Stimulated activated memory B cell treated with anti-CD40 and anti-IgM and Interleukin-4, amounts not matched to agents 10 μg/mL and 1 μg/mL and 100 μg/mL, for 72 hours (primary cell): ENCODE data around the gene SPINDOC.

Experiments
- ATAC-seq: fragments of 150-1000 bp; cut with Tn5 transposase; 2 replicates; pipeline ENCODE4 v1.10.0; 2021
- H3K27ac Mint-ChIP-seq: one replicate; pipeline ENCODE4 v1.8.0; 2022; ENCODE audit warnings: mild to moderate bottlenecking, mixed read lengths
- H3K27me3 Mint-ChIP-seq: one replicate; pipeline ENCODE4 v1.8.0; 2022; ENCODE audit warnings: mixed read lengths
- H3K36me3 Mint-ChIP-seq: one replicate; pipeline ENCODE4 v1.8.0; 2022; ENCODE audit warnings: mixed read lengths
- H3K4me1 Mint-ChIP-seq: one replicate; pipeline ENCODE4 v1.8.0; 2022; ENCODE audit warnings: mixed read lengths
- H3K4me3 Mint-ChIP-seq: one replicate; pipeline ENCODE4 v1.8.0; 2022; ENCODE audit warnings: mild to moderate bottlenecking, moderate library complexity, mixed read lengths
- H3K9me3 Mint-ChIP-seq: one replicate; pipeline ENCODE4 v1.8.0; 2022; ENCODE audit warnings: mixed read lengths

The SPINDOC gene

DNA sequence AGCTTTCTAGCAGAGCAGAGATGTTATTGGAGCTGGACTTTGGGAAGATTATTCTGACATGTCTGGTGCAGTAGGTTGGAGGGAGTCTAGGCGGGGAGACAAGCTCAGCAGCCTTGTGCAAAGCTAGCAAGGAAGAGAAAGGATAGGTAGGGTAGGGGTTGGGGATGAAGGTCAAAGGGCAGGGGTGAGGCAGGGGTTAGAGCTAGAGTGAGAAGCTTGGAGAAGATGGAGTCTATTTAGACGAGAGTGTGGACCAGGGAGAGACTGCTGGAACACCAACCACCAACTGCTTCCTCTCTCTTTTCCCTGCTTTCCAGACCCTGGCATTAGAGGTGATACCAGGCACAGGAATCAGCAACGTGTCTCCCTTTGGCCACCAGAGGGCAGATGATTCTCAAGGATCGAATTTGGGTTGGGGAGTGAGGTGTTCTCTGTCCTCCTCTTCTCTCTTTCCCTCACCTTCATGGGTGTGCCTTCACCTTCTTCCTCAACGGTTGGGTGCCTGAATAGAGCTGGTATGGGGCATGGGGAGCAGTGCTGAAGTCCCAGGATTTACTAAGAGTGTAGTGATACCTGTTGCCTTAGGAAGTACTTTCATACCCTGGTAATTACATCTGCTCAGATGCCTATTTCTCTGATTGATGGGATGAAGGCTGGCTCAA, 23.9 kb downstream of the SPINDOC start:
- no peak for ATAC-seq

GRCh38 chr11:63837739-63838138, 24.5 kb downstream of the SPINDOC start:
- Mint-ChIP-seq H3K27me3 (no peaks in the 10 kb centered on the region), H3K9me3 (no peaks in the 10 kb centered on the region), H3K4me1 (peaks cover 45% of the 10 kb centered on the region), H3K27ac (peak overlapping the region; percentile 87), H3K4me3 (peak overlapping the region; percentile 86), H3K36me3 (peaks cover 20% of the 10 kb centered on the region)
- ATAC-seq: no peak

More for the DNA sequence above, 23.9 kb downstream of the SPINDOC start:
- H3K27me3 Mint-ChIP-seq: no peaks in the 10 kb centered on the region
- H3K27ac Mint-ChIP-seq: peak overlapping the region; percentile 87
- H3K36me3 Mint-ChIP-seq: peaks cover 18% of the 10 kb centered on the region
- H3K4me3 Mint-ChIP-seq: peak overlapping the region; percentile 86
- peaks cover 49% of the 10 kb centered on the region for H3K4me1 Mint-ChIP-seq
- H3K9me3 Mint-ChIP-seq: no peaks in the 10 kb centered on the region

GRCh38 chr11:63838150-63838677, 25.0 kb downstream of the SPINDOC start:
- ATAC-seq: no peak
- H3K4me3 Mint-ChIP-seq: peak overlapping the region; percentile 86
- no peaks in the 10 kb centered on the region for H3K9me3 Mint-ChIP-seq
- no peaks in the 10 kb centered on the region for H3K27me3 Mint-ChIP-seq
- peaks cover 48% of the 10 kb centered on the region for H3K4me1 Mint-ChIP-seq
- H3K27ac Mint-ChIP-seq: peak overlapping the region; percentile 87
- H3K36me3 Mint-ChIP-seq: peaks cover 24% of the 10 kb centered on the region

GRCh38 chr11:63838678-63839507, 25.6 kb downstream of the SPINDOC start, which contains the start of gene MARK2:
MARK2 (plus strand) TSS chr11:63839110; CDS start chr11:63839507, 397 bp downstream.
- peaks cover 55% of the 10 kb centered on the region for H3K4me1 Mint-ChIP-seq
- no peaks in the 10 kb centered on the region for H3K9me3 Mint-ChIP-seq
- H3K27me3 Mint-ChIP-seq: no peaks in the 10 kb centered on the region
- H3K36me3 Mint-ChIP-seq: peaks cover 25% of the 10 kb centered on the region
- peak within 1 kb of the TSS; percentile 87 for H3K27ac Mint-ChIP-seq
- ATAC-seq: peak; percentile 92
- H3K4me3 Mint-ChIP-seq: peak within 1 kb of the TSS; percentile 91

DNA sequence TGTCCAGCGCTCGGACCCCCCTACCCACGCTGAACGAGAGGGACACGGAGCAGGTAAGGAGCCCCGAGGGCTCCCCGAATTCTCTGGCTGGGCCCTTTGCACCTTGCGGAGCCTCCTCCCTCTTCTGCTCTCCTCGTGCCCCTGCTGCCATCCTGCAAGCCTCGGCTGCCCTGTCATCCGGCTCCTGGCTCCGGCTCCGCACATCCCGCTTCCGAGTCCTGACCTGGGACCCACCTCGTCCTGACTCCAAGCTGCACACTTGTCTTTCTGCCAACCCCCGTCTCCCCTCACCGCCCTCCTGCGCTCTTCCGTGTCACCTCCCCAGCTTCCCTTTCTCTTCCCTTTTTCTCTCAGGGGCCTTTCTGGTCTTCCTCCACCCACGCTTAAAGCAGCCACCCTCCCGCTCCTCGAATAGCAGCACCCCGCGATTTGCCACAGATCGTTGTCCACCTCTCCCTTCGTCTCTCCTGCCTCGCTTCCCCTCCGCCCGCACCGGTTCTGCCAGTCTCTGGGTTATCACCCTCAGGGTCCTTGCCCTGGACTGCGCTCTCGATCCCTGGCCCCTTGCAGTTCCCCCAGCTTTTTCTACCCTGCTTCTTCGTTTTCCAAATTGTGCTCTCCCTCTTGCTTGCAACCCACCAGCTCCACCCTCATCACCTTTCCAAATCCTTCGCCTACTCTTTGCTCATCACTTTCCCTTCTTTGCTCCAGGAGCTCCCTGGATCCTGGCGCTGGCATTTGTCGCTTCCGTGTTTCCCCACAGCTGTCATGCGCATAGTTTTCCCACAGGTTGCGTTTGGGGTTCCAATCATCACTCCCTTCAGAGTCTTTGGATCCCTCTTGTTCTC, 26.5 kb downstream of the SPINDOC start:
- Mint-ChIP-seq H3K36me3 (peaks cover 25% of the 10 kb centered on the region), H3K4me1 (peaks cover 60% of the 10 kb centered on the region), H3K4me3 (peak overlapping the region; percentile 91), H3K27ac (peak overlapping the region; percentile 87), H3K9me3 (no peaks in the 10 kb centered on the region), H3K27me3 (no peaks in the 10 kb centered on the region)
- ATAC-seq: peak; percentile 11

DNA sequence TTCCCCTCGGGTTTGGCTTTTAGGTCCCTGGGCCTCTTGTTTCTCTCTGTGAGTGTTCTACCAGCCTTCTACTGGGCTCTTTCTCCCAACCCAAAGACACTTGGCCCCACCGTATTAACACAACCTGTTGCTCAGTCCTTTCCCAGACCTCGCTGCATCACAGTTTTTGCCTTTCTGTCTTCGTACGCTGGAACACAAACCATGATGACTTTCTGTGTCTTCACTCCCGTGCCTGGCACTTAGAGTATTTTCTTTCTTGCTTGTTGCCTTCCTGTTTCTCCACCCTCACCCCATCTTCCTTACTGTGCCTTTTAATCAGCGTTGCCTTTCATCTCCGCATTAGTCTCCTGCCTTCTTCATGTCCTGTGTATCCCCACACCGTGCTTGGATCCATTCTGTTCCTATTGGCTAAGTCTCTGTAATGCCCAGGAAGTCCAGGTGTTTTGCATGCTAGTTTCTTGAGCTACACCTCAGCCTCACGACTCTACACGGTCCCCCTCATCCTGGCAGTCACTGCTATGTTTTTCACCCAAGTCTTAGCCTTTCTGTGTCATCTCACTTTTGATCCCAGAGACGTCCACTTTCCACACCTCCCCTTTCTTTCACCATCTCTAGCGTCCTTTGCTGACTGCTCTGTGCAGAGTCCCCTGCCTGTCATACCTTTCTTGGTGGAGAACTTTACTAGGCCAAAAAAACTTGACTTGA, 27.3 kb downstream of the SPINDOC start:
- no peak for ATAC-seq
- H3K4me1 Mint-ChIP-seq: peaks cover 68% of the 10 kb centered on the region
- no peaks in the 10 kb centered on the region for H3K27me3 Mint-ChIP-seq
- peak overlapping the region; percentile 91 for H3K4me3 Mint-ChIP-seq
- H3K27ac Mint-ChIP-seq: peak overlapping the region; percentile 87
- no peaks in the 10 kb centered on the region for H3K9me3 Mint-ChIP-seq
- peaks cover 25% of the 10 kb centered on the region for H3K36me3 Mint-ChIP-seq

- Mint-ChIP-seq H3K4me3 (peak overlapping the region; percentile 91), H3K27ac (peak overlapping the region; percentile 87), H3K9me3 (no peaks in the 10 kb centered on the region), H3K36me3 (peaks cover 25% of the 10 kb centered on the region), H3K4me1 (peaks cover 73% of the 10 kb centered on the region), H3K27me3 (no peaks in the 10 kb centered on the region)
- ATAC-seq: no peak
Observed at GRCh38 chr11:63841554-63841953, 28.3 kb downstream of the SPINDOC start.

- Mint-ChIP-seq H3K4me1 (peaks cover 71% of the 10 kb centered on the region), H3K4me3 (no peak overlapping the region), H3K27ac (no peak overlapping the region), H3K36me3 (peaks cover 25% of the 10 kb centered on the region), H3K27me3 (no peaks in the 10 kb centered on the region), H3K9me3 (no peaks in the 10 kb centered on the region)
- no peak for ATAC-seq
Observed at GRCh38 chr11:63843041-63843440, 29.8 kb downstream of the SPINDOC start.

GRCh38 chr11:63844836-63845235, 31.6 kb downstream of the SPINDOC start:
- no peaks in the 10 kb centered on the region for H3K27me3 Mint-ChIP-seq
- no peaks in the 10 kb centered on the region for H3K9me3 Mint-ChIP-seq
- no peak for ATAC-seq
- H3K36me3 Mint-ChIP-seq: peaks cover 21% of the 10 kb centered on the region
- H3K27ac Mint-ChIP-seq: no peak overlapping the region
- H3K4me3 Mint-ChIP-seq: no peak overlapping the region
- H3K4me1 Mint-ChIP-seq: peaks cover 68% of the 10 kb centered on the region

DNA sequence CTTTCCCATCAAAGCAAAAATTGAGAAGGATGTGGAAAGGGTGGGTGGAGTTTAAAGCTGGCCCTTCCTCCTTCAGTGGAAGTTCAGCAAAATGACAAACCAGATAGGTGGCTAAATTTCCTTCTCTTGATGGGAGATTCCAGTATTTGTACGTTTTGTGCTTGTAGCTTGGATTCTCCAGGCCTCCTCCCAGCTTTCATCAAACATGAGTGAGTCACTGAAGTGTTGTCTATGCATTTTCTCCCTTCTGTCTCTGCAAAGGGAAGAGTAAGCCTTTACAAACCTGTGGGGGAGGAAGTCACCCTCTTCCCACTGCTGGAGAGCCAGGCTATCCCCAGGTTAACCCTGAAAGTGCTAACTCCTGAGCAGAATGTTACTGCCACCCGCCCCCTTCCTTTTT, 32.0 kb downstream of the SPINDOC start:
- no peak for ATAC-seq
- Mint-ChIP-seq H3K4me1 (peaks cover 64% of the 10 kb centered on the region), H3K36me3 (peaks cover 16% of the 10 kb centered on the region), H3K9me3 (no peaks in the 10 kb centered on the region), H3K27ac (no peak overlapping the region), H3K4me3 (no peak overlapping the region), H3K27me3 (no peaks in the 10 kb centered on the region)

- peaks cover 16% of the 10 kb centered on the region for H3K36me3 Mint-ChIP-seq
- H3K4me3 Mint-ChIP-seq: no peak overlapping the region
- no peaks in the 10 kb centered on the region for H3K27me3 Mint-ChIP-seq
- ATAC-seq: no peak
- no peak overlapping the region for H3K27ac Mint-ChIP-seq
- H3K4me1 Mint-ChIP-seq: peaks cover 64% of the 10 kb centered on the region
- H3K9me3 Mint-ChIP-seq: no peaks in the 10 kb centered on the region
Observed at GRCh38 chr11:63845911-63846310, 32.7 kb downstream of the SPINDOC start.

GRCh38 chr11:63846897-63847296, 33.6 kb downstream of the SPINDOC start:
- Mint-ChIP-seq H3K27me3 (no peaks in the 10 kb centered on the region), H3K4me1 (peaks cover 64% of the 10 kb centered on the region), H3K9me3 (no peaks in the 10 kb centered on the region), H3K27ac (peak overlapping the region; percentile 55), H3K4me3 (no peak overlapping the region), H3K36me3 (peaks cover 20% of the 10 kb centered on the region)
- ATAC-seq: no peak

DNA sequence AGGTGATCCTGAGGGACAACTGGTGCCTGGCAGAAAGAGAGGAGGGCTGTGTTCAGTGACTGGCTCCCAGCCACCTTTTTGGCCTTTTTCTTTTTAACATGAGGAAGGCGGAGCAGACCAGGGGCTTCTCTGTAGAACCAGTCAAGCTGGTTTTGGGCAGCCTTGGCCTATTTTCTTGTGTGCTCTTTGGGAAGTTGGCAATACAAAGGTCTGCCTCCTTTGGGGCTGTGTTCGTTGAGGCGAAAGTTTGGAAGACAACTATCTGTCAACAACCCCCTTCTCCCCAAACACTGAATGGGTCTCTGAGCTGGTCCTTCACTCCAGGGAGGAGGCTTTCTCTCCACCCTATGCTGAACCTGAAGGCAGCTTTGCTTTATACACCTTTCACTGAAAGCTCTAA, 34.1 kb downstream of the SPINDOC start:
- Mint-ChIP-seq H3K4me3 (no peak overlapping the region), H3K36me3 (peaks cover 20% of the 10 kb centered on the region), H3K27ac (peak overlapping the region; percentile 55), H3K9me3 (no peaks in the 10 kb centered on the region), H3K27me3 (no peaks in the 10 kb centered on the region), H3K4me1 (peaks cover 66% of the 10 kb centered on the region)
- ATAC-seq: no peak

GRCh38 chr11:63849691-63850090, 36.4 kb downstream of the SPINDOC start:
- Mint-ChIP-seq H3K27me3 (no peaks in the 10 kb centered on the region), H3K4me3 (no peak overlapping the region), H3K4me1 (peaks cover 53% of the 10 kb centered on the region), H3K36me3 (peaks cover 14% of the 10 kb centered on the region), H3K9me3 (no peaks in the 10 kb centered on the region), H3K27ac (no peak overlapping the region)
- no peak for ATAC-seq
